ENCODE results near the gene IL34. TPM values are rescaled to one million over a fixed set of nuclear protein-coding genes. Genes with fewer than 3 reads are reported as not detected.

IL34 gene
- 0.74 and 1.4 TPM in 2 replicates for total RNA-seq (2014; rRNA removed; shearing (Covaris generic))

- H3K36me3 ChIP-seq, result no peaks in the 10 kb centered on the region
- DNase-seq (ENCODE audit: low read depth in 1 of 2, low spot score in 2 of 2), result no peak
- H3K27me3 ChIP-seq (replicated peaks), result no peaks in the 10 kb centered on the region
- H3K4me3 ChIP-seq, result no peak within 1 kb of the TSS
- no peaks in the 10 kb centered on the region for H3K4me1 ChIP-seq (replicated peaks)
- H3K9me3 ChIP-seq (replicated peaks), result no peaks in the 10 kb centered on the region
- H3K27ac ChIP-seq, result no peak within 1 kb of the TSS
These were observed at the start of gene IL34 for GRCh38 chr16:70646260-70647241. Gene IL34 (plus strand): TSS chr16:70646559. CDS start chr16:70646948, 389 bp downstream.

GRCh38 chr16:70597135-70597835 is 49.1 kb upstream of the IL34 start:
- no peaks in the 10 kb centered on the region for H3K27me3 ChIP-seq (replicated peaks)
- H3K36me3 ChIP-seq, result no peaks in the 10 kb centered on the region
- DNase-seq (ENCODE audit: low read depth in 1 of 2, low spot score in 2 of 2), result no peak
- H3K4me3 ChIP-seq, result no peak overlapping the region
- H3K27ac ChIP-seq, result no peak overlapping the region
- no peaks in the 10 kb centered on the region for H3K9me3 ChIP-seq (replicated peaks)
- H3K4me1 ChIP-seq (replicated peaks), result no peaks in the 10 kb centered on the region

DNA sequence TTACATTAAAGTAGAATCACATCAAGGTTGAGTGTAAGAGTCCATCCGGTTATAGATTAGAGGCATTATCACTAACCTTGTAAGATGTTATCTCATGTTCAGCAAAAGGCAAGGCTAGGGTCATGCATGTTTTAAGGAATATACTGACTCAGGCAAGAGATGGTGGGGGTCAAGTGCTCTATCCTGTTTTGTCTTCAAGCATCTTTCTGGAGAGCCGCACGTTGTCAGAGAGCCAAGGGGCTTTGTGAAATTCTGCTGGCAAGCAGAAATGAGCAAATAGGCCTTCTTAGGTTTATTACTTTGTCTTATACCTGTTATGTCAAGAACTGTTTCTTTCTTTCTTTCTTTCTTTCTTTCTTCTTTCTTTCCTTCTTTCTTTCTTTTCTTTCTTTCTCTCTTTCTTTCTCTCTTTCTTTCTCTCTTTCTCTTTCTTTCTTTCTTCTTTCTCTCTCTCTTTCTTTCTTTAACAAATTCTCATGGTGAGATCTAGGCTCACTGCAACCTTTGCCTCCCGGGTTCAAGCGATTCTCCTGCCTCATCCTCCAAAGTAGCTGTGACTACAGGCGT is 47.3 kb upstream of the IL34 start:
- Histone ChIP-seq H3K36me3 (no peaks in the 10 kb centered on the region), H3K4me1 (replicated peaks) (no peaks in the 10 kb centered on the region), H3K9me3 (replicated peaks) (no peaks in the 10 kb centered on the region), H3K4me3 (no peak overlapping the region), H3K27ac (no peak overlapping the region), H3K27me3 (replicated peaks) (no peaks in the 10 kb centered on the region)
- DNase-seq (ENCODE audit: low read depth in 1 of 2, low spot score in 2 of 2), result no peak

GRCh38 chr16:70600730-70601129 is 45.6 kb upstream of the IL34 start:
- Histone ChIP-seq H3K4me1 (replicated peaks) (no peaks in the 10 kb centered on the region), H3K27me3 (replicated peaks) (no peaks in the 10 kb centered on the region), H3K9me3 (replicated peaks) (no peaks in the 10 kb centered on the region), H3K4me3 (no peak overlapping the region), H3K36me3 (no peaks in the 10 kb centered on the region), H3K27ac (no peak overlapping the region)
- no peak for DNase-seq (ENCODE audit: low read depth in 1 of 2, low spot score in 2 of 2)

DNA sequence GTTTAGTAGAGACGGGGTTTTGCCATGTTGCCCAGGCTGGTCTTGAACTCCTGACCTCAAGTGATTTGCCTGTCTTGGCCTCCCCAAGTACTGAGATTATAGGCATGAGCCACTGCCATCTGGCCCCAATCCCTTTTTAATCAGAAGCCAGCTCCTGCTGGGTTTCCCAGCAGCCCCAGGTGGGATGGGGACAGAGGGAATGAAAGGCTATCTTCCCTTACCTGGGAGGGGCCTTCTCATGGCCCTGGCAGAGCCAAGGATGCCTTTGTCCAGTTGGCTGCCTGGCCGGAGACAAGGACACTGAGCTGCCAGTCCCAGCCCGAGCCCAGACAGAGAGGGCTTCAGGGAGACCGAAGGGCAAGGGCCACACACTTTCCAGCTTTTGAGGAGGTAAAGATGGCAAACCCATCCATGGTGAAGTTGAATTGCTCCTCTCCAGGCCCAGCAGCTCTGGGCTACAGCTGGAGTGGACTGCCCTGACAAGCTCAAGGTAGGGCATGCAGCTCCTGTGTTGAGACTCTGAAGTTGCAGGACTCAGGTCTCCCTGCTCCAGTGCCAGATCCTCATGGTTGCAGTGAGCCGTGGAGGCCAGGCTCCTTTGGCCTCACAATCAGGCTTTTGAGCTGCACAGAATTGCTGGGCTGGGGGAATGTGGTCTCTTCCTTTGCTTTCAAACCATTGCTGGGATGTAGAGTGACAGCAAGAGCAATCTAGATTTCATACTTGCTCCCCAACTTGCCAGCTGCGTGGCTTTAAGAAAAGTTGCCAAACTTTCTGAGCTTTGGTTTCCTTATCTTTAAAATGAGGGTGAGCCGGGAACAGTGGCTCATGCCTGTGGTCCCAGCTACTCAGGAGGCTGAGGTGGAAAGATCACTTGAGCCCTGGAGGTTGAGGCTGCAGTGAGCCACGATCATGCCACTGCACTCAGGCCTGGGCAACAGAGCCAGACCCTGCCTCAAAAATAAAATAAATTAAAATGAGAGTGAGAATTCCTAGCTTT is 44.5 kb upstream of the IL34 start:
- H3K27me3 ChIP-seq (replicated peaks), result no peaks in the 10 kb centered on the region
- no peak for DNase-seq (ENCODE audit: low read depth in 1 of 2, low spot score in 2 of 2)
- H3K4me1 ChIP-seq (replicated peaks), result no peaks in the 10 kb centered on the region
- no peak overlapping the region for H3K27ac ChIP-seq
- H3K36me3 ChIP-seq, result no peaks in the 10 kb centered on the region
- H3K4me3 ChIP-seq, result no peak overlapping the region
- H3K9me3 ChIP-seq (replicated peaks), result no peaks in the 10 kb centered on the region

DNA sequence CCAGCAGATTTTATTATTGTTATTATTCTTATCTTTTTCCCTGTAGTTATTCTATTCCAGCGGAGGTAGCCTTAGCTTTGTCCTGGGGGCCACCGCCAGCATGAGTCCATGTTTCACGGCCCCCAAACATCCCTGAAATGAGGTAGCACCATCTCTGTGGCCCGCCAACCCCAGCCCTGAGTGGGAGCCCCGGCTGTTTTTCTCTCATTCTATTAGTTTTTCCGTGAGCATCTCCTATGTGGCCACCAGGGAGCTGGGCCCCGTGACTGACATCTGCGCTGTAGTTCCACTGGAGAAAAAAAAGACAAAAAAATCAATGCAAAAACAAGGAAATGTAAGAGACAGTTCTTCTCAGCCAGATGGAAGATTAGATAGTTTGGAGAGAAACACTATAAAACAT is 43.5 kb upstream of the IL34 start:
- H3K36me3 ChIP-seq, result no peaks in the 10 kb centered on the region
- DNase-seq (ENCODE audit: low read depth in 1 of 2, low spot score in 2 of 2), result no peak
- H3K27ac ChIP-seq, result no peak overlapping the region
- no peaks in the 10 kb centered on the region for H3K27me3 ChIP-seq (replicated peaks)
- H3K9me3 ChIP-seq (replicated peaks), result no peaks in the 10 kb centered on the region
- no peak overlapping the region for H3K4me3 ChIP-seq
- H3K4me1 ChIP-seq (replicated peaks), result no peaks in the 10 kb centered on the region

- Histone ChIP-seq H3K4me3 (no peak overlapping the region), H3K4me1 (replicated peaks) (no peaks in the 10 kb centered on the region), H3K27ac (no peak overlapping the region), H3K27me3 (replicated peaks) (no peaks in the 10 kb centered on the region), H3K36me3 (no peaks in the 10 kb centered on the region), H3K9me3 (replicated peaks) (no peaks in the 10 kb centered on the region)
- DNase-seq (ENCODE audit: low read depth in 1 of 2, low spot score in 2 of 2), result no peak
These were observed 41.7 kb upstream of the IL34 start for GRCh38 chr16:70604407-70605282.

GRCh38 chr16:70605283-70605657 is 41.1 kb upstream of the IL34 start:
- Histone ChIP-seq H3K4me1 (replicated peaks) (no peaks in the 10 kb centered on the region), H3K9me3 (replicated peaks) (no peaks in the 10 kb centered on the region), H3K36me3 (no peaks in the 10 kb centered on the region), H3K27ac (no peak overlapping the region), H3K4me3 (no peak overlapping the region), H3K27me3 (replicated peaks) (no peaks in the 10 kb centered on the region)
- DNase-seq (ENCODE audit: low read depth in 1 of 2, low spot score in 2 of 2), result no peak

- Histone ChIP-seq H3K27ac (no peak overlapping the region), H3K4me1 (replicated peaks) (no peaks in the 10 kb centered on the region), H3K9me3 (replicated peaks) (no peaks in the 10 kb centered on the region), H3K36me3 (no peaks in the 10 kb centered on the region), H3K27me3 (replicated peaks) (no peaks in the 10 kb centered on the region), H3K4me3 (no peak overlapping the region)
- no peak for DNase-seq (ENCODE audit: low read depth in 1 of 2, low spot score in 2 of 2)
These were observed 37.8 kb upstream of the IL34 start for GRCh38 chr16:70608521-70608920.

GRCh38 chr16:70610273-70611223 is 35.8 kb upstream of the IL34 start:
- no peaks in the 10 kb centered on the region for H3K36me3 ChIP-seq
- H3K4me3 ChIP-seq, result no peak overlapping the region
- DNase-seq (ENCODE audit: low read depth in 1 of 2, low spot score in 2 of 2), result no peak
- H3K27ac ChIP-seq, result no peak overlapping the region
- H3K4me1 ChIP-seq (replicated peaks), result no peaks in the 10 kb centered on the region
- H3K27me3 ChIP-seq (replicated peaks), result no peaks in the 10 kb centered on the region
- no peaks in the 10 kb centered on the region for H3K9me3 ChIP-seq (replicated peaks)

DNA sequence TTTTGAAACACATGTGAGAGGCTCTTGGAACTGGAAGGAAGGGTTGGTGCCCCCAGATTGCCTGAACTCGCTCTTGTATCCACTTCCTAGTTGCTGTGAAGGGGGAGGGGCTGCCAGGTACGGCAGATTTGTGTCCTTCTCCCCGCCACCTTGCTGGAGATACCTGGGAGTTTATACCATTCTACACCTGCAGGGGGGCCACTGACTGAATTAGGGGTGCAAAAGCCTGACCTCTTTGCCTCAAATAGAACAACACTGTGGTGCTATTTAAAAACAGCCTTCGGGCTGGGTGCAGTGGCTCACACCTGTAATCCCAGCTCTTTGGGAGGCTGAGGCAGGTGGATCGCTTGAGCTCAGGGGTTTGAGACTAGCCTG is 35.1 kb upstream of the IL34 start:
- no peak overlapping the region for H3K27ac ChIP-seq
- DNase-seq (ENCODE audit: low read depth in 1 of 2, low spot score in 2 of 2), result no peak
- H3K27me3 ChIP-seq (replicated peaks), result no peaks in the 10 kb centered on the region
- H3K4me1 ChIP-seq (replicated peaks), result no peaks in the 10 kb centered on the region
- no peaks in the 10 kb centered on the region for H3K9me3 ChIP-seq (replicated peaks)
- H3K36me3 ChIP-seq, result no peaks in the 10 kb centered on the region
- H3K4me3 ChIP-seq, result no peak overlapping the region
